ENCODE data around the gene CERS6.

CERS6 gene

GRCh38 chr2:168530982-168531622, 75.0 kb downstream of the CERS6 start:
- in situ Hi-C loops (cut with HindIII; ENCODE audit: low sequenced_read_pairs): no loop called here
- peak; percentile 44 for DNase-seq (ENCODE audit: low read depth, low spot score)
- TF ChIP-seq CTCF (IDR thresholded peaks at IDR 0.05; ENCODE audit: low read depth, low read length): no peak
- no peak overlapping the region for H3K4me3 ChIP-seq (ENCODE audit: low read depth, low read length)

GRCh38 chr2:168534926-168535325, 78.9 kb downstream of the CERS6 start:
- no peak overlapping the region for H3K4me3 ChIP-seq (ENCODE audit: low read depth, low read length)
- in situ Hi-C loops (cut with HindIII; ENCODE audit: low sequenced_read_pairs): no loop called here
- TF ChIP-seq CTCF (IDR thresholded peaks at IDR 0.05; ENCODE audit: low read depth, low read length): no peak
- no peak for DNase-seq (ENCODE audit: low read depth, low spot score)

GRCh38 chr2:168536925-168537466, 80.9 kb downstream of the CERS6 start:
- no peak overlapping the region for H3K4me3 ChIP-seq (ENCODE audit: low read depth, low read length)
- DNase-seq (ENCODE audit: low read depth, low spot score): peak; percentile 41
- in situ Hi-C loops (cut with HindIII; ENCODE audit: low sequenced_read_pairs): no loop called here
- TF ChIP-seq CTCF (IDR thresholded peaks at IDR 0.05; ENCODE audit: low read depth, low read length): no peak

GRCh38 chr2:168538133-168538532, 82.1 kb downstream of the CERS6 start:
- in situ Hi-C loops (cut with HindIII; ENCODE audit: low sequenced_read_pairs): no loop called here
- TF ChIP-seq CTCF (IDR thresholded peaks at IDR 0.05; ENCODE audit: low read depth, low read length): no peak
- H3K4me3 ChIP-seq (ENCODE audit: low read depth, low read length): no peak overlapping the region
- no peak for DNase-seq (ENCODE audit: low read depth, low spot score)

- in situ Hi-C loops (cut with HindIII; ENCODE audit: low sequenced_read_pairs): no loop called here
- peak; percentile 27 for DNase-seq (ENCODE audit: low read depth, low spot score)
- TF ChIP-seq CTCF (IDR thresholded peaks at IDR 0.05; ENCODE audit: low read depth, low read length): no peak
- no peak overlapping the region for H3K4me3 ChIP-seq (ENCODE audit: low read depth, low read length)
Measured at GRCh38 chr2:168538534-168538933, 82.5 kb downstream of the CERS6 start.

GRCh38 chr2:168539945-168540344, 83.9 kb downstream of the CERS6 start:
- no peak overlapping the region for H3K4me3 ChIP-seq (ENCODE audit: low read depth, low read length)
- no peak for TF ChIP-seq CTCF (IDR thresholded peaks at IDR 0.05; ENCODE audit: low read depth, low read length)
- in situ Hi-C loops (cut with HindIII; ENCODE audit: low sequenced_read_pairs): no loop called here
- DNase-seq (ENCODE audit: low read depth, low spot score): no peak
